ENCODE measurements around the gene CHRDL2. TPM values are rescaled to one million over a fixed set of nuclear protein-coding genes. Genes with fewer than 3 reads are reported as not detected.

The CHRDL2 gene
- 0.33 and 0.39 TPM in 2 replicates for total RNA-seq (2021)
- long read RNA-seq, result 0 reads

- Histone ChIP-seq H3K79me2 (ENCODE audit: insufficient read depth, low read length) (no peaks in the 10 kb centered on the region), H3K4me2 (ENCODE audit: insufficient read depth, insufficient read length, low read length) (peak within 1 kb of the TSS; percentile 89), H2BK5ac (ENCODE audit: insufficient read length, low read length) (no peak within 1 kb of the TSS), H2AK5ac (ENCODE audit: insufficient read length, low read length) (no peak within 1 kb of the TSS), H3K27ac (ENCODE audit: insufficient read length, low read depth, low read length) (no peak within 1 kb of the TSS), H2BK20ac (ENCODE audit: low read depth, low read length, poor library complexity, severe bottlenecking) (no peak within 1 kb of the TSS), H3K9me3 (ENCODE audit: control insufficient read depth, low read depth, low read length) (no peaks in the 10 kb centered on the region), H3K14ac (ENCODE audit: insufficient read depth, low read length) (peak within 1 kb of the TSS; percentile 16; the same call in 1 of the 2 replicates), H3K56ac (ENCODE audit: insufficient read length, low read depth, low read length) (no peak within 1 kb of the TSS), H3K79me1 (ENCODE audit: insufficient read depth, low read depth, low read length, poor library complexity, severe bottlenecking) (no peaks in the 10 kb centered on the region), H3T11ph (ENCODE audit: low read length) (no peak within 1 kb of the TSS), H4K5ac (ENCODE audit: insufficient read length, low read depth, low read length) (no peak within 1 kb of the TSS), H2AFZ (ENCODE audit: low read length) (no peak within 1 kb of the TSS), H3K4ac (ENCODE audit: low read depth, low read length) (no peak within 1 kb of the TSS), H4K20me1 (ENCODE audit: control insufficient read depth, insufficient read depth, insufficient read length) (no peaks in the 10 kb centered on the region), H3K9ac (ENCODE audit: extremely low read depth, insufficient read length, low read length) (no peak within 1 kb of the TSS), H2BK12ac (ENCODE audit: insufficient read length, low read depth, low read length) (no peak within 1 kb of the TSS), H4K91ac (ENCODE audit: insufficient read length, low read depth, low read length) (no peak within 1 kb of the TSS), H3K4me1 (ENCODE audit: insufficient read depth, low read length) (no peaks in the 10 kb centered on the region), H2BK15ac (ENCODE audit: low read depth, low read length) (no peak within 1 kb of the TSS; the same call in 1 of the 2 replicates), H3K27me3 (ENCODE audit: insufficient read depth, low read length) (peaks cover 37% of the 10 kb centered on the region), H4K8ac (replicated peaks; ENCODE audit: insufficient read length, low read depth, low read length) (no peak within 1 kb of the TSS), H2BK120ac (ENCODE audit: low read depth, low read length, poor library complexity, severe bottlenecking) (no peak within 1 kb of the TSS), H3K23me2 (ENCODE audit: insufficient read length, low read depth, low read length, poor library complexity, severe bottlenecking) (peaks cover 6% of the 10 kb centered on the region), H3K23ac (ENCODE audit: insufficient read length, low read depth, low read length) (no peak within 1 kb of the TSS), H3K18ac (ENCODE audit: insufficient read length, low read depth, low read length) (no peak within 1 kb of the TSS)
- Mint-ChIP-seq H3K4me1 (peaks cover 11 to 16% of the 10 kb centered on the region in 2 experiments), H3K27ac (no peak within 1 kb of the TSS; a peak in 1 of 7 replicates), H3K4me3 (peak within 1 kb of the TSS; percentile 70 to 89), H3K36me3 (ENCODE audit: insufficient read depth in 1 of 3, low read depth in 3 of 3) (no peaks in the 10 kb centered on the region; a peak in 1 of 7 replicates), H3K9me3 (peaks cover 0 to 2% of the 10 kb centered on the region in 2 experiments; a peak in 3 of 5 replicates), H3K27me3 (ENCODE audit: low read depth) (peaks cover 75% of the 10 kb centered on the region)
- TF ChIP-seq, protein P1, sequence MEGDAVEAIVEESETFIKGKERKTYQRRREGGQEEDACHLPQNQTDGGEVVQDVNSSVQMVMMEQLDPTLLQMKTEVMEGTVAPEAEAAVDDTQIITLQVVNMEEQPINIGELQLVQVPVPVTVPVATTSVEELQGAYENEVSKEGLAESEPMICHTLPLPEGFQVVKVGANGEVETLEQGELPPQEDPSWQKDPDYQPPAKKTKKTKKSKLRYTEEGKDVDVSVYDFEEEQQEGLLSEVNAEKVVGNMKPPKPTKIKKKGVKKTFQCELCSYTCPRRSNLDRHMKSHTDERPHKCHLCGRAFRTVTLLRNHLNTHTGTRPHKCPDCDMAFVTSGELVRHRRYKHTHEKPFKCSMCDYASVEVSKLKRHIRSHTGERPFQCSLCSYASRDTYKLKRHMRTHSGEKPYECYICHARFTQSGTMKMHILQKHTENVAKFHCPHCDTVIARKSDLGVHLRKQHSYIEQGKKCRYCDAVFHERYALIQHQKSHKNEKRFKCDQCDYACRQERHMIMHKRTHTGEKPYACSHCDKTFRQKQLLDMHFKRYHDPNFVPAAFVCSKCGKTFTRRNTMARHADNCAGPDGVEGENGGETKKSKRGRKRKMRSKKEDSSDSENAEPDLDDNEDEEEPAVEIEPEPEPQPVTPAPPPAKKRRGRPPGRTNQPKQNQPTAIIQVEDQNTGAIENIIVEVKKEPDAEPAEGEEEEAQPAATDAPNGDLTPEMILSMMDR (conservative IDR thresholded peaks at IDR 0.05), result no peak
- DNase-seq, result no peak
- no CpG with 5 or more reads among the region's 69 CpGs for WGBS (ENCODE audit: extremely low coverage, insufficient read length, low lambda C conversion rate)
Measured at GRCh38 chr11:74731301-74732094, at the start of gene CHRDL2. Gene CHRDL2, minus strand, starts transcription at chr11:74731426. Its CDS starts 538 bp downstream, at chr11:74730888.
